K562 (cell line): Measurements from ENCODE around the gene ACTR1B. TPM values are rescaled to one million over a fixed set of nuclear protein-coding genes. Genes with fewer than 3 reads are reported as not detected.
A peak's percentile ranks its signal among the peaks of the same experiment; 100 is the strongest.

Experiments used
- ATF4 ChIP-seq: fragments of 450-650 bp; formaldehyde crosslinking; IDR thresholded peaks from 2 replicates; pipeline ENCODE4 v1.4.0; 2022; ENCODE audit warnings: mild to moderate bottlenecking, moderate library complexity
- DNMT1 ChIP-seq: fragments of 450-650 bp; IDR thresholded peaks from 2 replicates; pipeline ENCODE4 v1.6.1; 2016; ENCODE audit warnings: antibody characterized with exemption, mild to moderate bottlenecking
- FOXJ3 ChIP-seq: sonication (generic); formaldehyde crosslinking; IDR thresholded peaks from 2 replicates; pipeline ENCODE4 v1.4.0; 2020; ENCODE audit warnings: mild to moderate bottlenecking, missing genetic modification reagents
- GTF2F1 ChIP-seq: IDR thresholded peaks from 2 replicates; pipeline ENCODE4 v1.6.1; 2011; ENCODE audit warnings: low read depth, low read length, improper control_type of control experiment
- NCOR1 ChIP-seq: fragments of 450-650 bp; IDR thresholded peaks from 2 replicates; pipeline ENCODE4 v1.6.1; 2016; ENCODE audit warnings: mild to moderate bottlenecking, moderate library complexity
- PCBP2 ChIP-seq: fragments of 200-400 bp; formaldehyde crosslinking; IDR thresholded peaks from 2 replicates; pipeline ENCODE4 v1.6.1; 2018; ENCODE audit warnings: low read length, low read depth, mild to moderate bottlenecking, moderate library complexity; ENCODE audit not compliant: poor library complexity, severe bottlenecking
- POLR2AphosphoS2 ChIP-seq: IDR thresholded peaks from 2 replicates; pipeline ENCODE4 v1.6.1; 2012; ENCODE audit warnings: low read length, improper control_type of control experiment
- PYGO2 ChIP-seq: fragments of 450-650 bp; IDR thresholded peaks from 2 replicates; pipeline ENCODE4 v1.6.1; 2016; ENCODE audit warnings: mild to moderate bottlenecking, missing genetic modification characterization, moderate library complexity, missing compliant biosample characterization
- SRSF9 ChIP-seq: fragments of 200-400 bp; formaldehyde crosslinking; IDR thresholded peaks from 2 replicates; pipeline ENCODE4 v1.6.1; 2017; ENCODE audit warnings: low read depth, low read length, borderline replicate concordance
- SUPT5H ChIP-seq: fragments of 450-650 bp; IDR thresholded peaks from 2 replicates; pipeline ENCODE4 v1.6.1; 2016
- TBL1XR1 ChIP-seq, 2 experiments: IDR thresholded peaks; 2 replicates each; pipeline ENCODE4 v1.6.1; 2012; ENCODE audit warnings: improper control_type of control experiment in 2 of 2, low read length in 2 of 2, mild to moderate bottlenecking in 1 of 2
- THAP7 ChIP-seq: fragments of 250-450 bp; sonication (Bioruptor Pico); IDR thresholded peaks from 2 replicates; pipeline ENCODE4 v1.5.0; 2021
- U2AF2 ChIP-seq: fragments of 200-400 bp; formaldehyde crosslinking; optimal IDR thresholded peaks from 2 replicates; pipeline ENCODE3; 2017; ENCODE audit warnings: low read depth, mild to moderate bottlenecking, low read length
- ZC3H8 ChIP-seq: fragments of 450-650 bp; IDR thresholded peaks from 2 replicates; pipeline ENCODE4 v1.6.1; 2017
- ZNF140 ChIP-seq: fragments of 250-450 bp; sonication (Bioruptor Pico); IDR thresholded peaks from 2 replicates; pipeline ENCODE4 v1.8.0; 2021; ENCODE audit warnings: moderate library complexity, mild to moderate bottlenecking, inconsistent platforms
- ZNF277 ChIP-seq: fragments of 250-450 bp; sonication (Bioruptor Pico); IDR thresholded peaks from 2 replicates; pipeline ENCODE4 v1.8.0; 2022; ENCODE audit warnings: inconsistent platforms, mild to moderate bottlenecking, moderate library complexity, borderline replicate concordance
- ZNF3 ChIP-seq: fragments of 250-450 bp; sonication (Bioruptor Pico); IDR thresholded peaks from 2 replicates; pipeline ENCODE4 v1.5.0; 2021; ENCODE audit warnings: mild to moderate bottlenecking, moderate library complexity
- ZNF318 ChIP-seq, 2 experiments: fragments of 450-650 bp; IDR thresholded peaks; 2 replicates each; pipeline ENCODE4 v1.6.1; 2016; ENCODE audit warnings: mild to moderate bottlenecking in 2 of 2, borderline replicate concordance in 1 of 2, low read depth in 1 of 2, moderate library complexity in 1 of 2
- polyA plus RNA-seq, 8 experiments: library from polyadenylated mRNA; depleted of rRNA in 4 of 8; stranded (reverse) in 5 of 8; unstranded in 3 of 8; fragments of >200 nt; fragmentation: Nextera tagmentation in 2 of 8; fragmentation: Illumina TruSeq in 1 of 8; extraction: Ambion mirVana in 2 of 8; extraction: Trizol in 1 of 8; gene quantifications; 2 replicates each; pipeline versions ENCODE4 v1.2.1 to v1.2.3, GENCODE V29; 2011 to 2014; ENCODE audit warnings: inconsistent platforms in 1 of 8, missing spikeins in 1 of 8
- total RNA-seq, 7 experiments: library from RNA; depleted of rRNA in 6 of 7; stranded (reverse); fragments of >200 nt in 6 of 7; fragmentation: Illumina TruSeq in 2 of 7; extraction: Trizol in 2 of 7; gene quantifications; 2 replicates each; pipeline versions ENCODE4 v1.2.1 to v1.2.3, GENCODE V29; 2011 to 2021; ENCODE audit warnings: low replicate concordance in 1 of 7

ACTR1B gene
- total and polyA plus RNA-seq, 9 of the 15 experiments (the other 6 are each of a cell fraction or from before 2014, with no cell fraction given), result 0.49 to 42.3 (median 22.5) TPM

- TF ChIP-seq SUPT5H (peak; percentile 89), GTF2F1 (no peak; the same call in 1 of the 2 replicates), PCBP2 (no peak), ZNF318 (IDR thresholded peaks at IDR 0.05; ENCODE audit: borderline replicate concordance in 1 of 2, low read depth in 1 of 2) (no peak), PYGO2 (tag) (no peak), THAP7 (CRISPR knock-in tag) (no peak), U2AF2 (no peak), DNMT1 (no peak), NCOR1 (no peak), FOXJ3 (no peak), POLR2AphosphoS2 (no peak), SRSF9 (no peak), ZNF277 (no peak), ATF4 (CRISPR knock-in tag) (no peak), TBL1XR1 (IDR thresholded peaks at IDR 0.05; ENCODE audit: low read length in 2 of 2) (0 out of 4 replicates have a peak, but pooled peaks of 1 of the 2 experiments have one; percentile 26), ZNF140 (CRISPR knock-in tag) (no peak), ZNF3 (no peak), ZC3H8 (no peak)
Observed at GRCh38 chr2:97663962-97664635, at the start of gene ACTR1B (continued).
